Measurements from ENCODE around the gene DGKH.

Gene DGKH

DNA sequence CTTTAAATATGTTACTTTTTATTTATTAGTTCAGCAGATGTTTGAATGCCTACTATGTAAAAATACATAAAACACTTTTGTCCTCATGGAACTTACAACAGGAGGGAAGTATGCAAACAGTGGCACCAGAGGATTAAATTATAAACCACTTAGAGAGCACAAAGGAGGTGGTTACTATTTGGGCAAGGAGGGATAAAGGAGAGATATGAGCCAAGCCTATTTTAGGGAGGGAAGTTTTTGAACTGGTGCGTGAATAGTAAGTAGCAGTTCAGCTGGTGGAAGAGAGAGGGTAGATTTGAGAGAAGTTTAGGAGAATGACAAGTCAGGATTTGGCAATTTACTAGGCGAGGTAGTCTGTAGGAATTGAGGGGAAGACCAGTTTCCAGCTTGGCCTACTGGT lies 232.1 kb downstream of the DGKH start:
- no peak for FAIRE-seq

DNA sequence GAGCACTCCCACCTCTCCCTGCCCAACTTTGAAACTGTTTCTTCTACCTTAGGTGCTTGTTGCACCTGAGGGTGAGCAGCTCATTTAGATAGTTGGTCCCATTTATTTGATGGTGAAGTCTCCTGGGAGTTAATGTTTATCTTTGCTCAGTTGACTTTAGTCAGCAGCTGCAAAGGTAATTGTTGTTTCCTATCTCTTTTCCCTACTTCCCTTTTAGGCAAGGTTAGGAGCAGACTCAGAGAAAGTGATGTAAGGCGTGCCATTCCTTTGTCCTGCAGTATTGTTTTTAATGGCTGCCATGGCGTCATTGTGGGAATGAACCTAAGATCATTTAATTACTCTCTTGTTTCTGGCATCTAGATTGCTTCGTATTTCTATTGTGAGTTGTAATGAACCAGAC lies 235.1 kb downstream of the DGKH start:
- no peak for FAIRE-seq

DNA sequence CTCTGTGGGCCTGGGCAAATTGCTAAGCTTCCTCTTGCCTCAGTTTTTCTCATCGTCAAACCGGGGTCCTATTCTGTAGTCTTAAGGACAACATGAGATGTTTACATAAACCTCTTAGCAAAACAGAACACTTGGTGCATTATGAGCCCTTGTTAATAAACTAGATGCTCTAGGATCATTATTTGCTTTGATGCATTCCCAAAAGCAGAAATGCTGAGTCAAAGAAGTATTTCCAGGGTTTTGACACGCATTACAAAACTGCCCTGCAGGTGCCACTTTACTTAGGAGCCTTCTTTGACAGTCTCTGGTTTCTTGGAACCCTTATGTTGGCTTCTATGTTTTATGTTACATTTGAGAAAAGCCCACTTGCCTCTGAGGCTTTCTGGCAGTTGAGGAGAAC lies 235.6 kb downstream of the DGKH start:
- no peak for FAIRE-seq
